Panc1 (cell line): ENCODE data around the gene SCYL1.

Experiments used
- CTCF ChIP-seq: fragments of 450-650 bp; IDR thresholded peaks from 2 replicates; pipeline ENCODE4 v1.5.1; 2017; ENCODE audit warnings: mild to moderate bottlenecking
- SIN3A ChIP-seq: IDR thresholded peaks from 2 replicates; pipeline ENCODE4 v1.6.1; 2012; ENCODE audit warnings: low read depth, mild to moderate bottlenecking, low read length, moderate library complexity, borderline replicate concordance; ENCODE audit not compliant: insufficient read depth
- TF ChIP-seq, protein P1 (sequence below), 2 experiments: IDR thresholded peaks; 2 replicates each; pipeline ENCODE4 v1.6.1; 2011 to 2012; ENCODE audit warnings: low read depth in 2 of 2, control low read depth in 1 of 2, low read length in 1 of 2, mild to moderate bottlenecking in 1 of 2, moderate library complexity in 1 of 2; ENCODE audit not compliant: insufficient read depth in 1 of 2

DNA sequence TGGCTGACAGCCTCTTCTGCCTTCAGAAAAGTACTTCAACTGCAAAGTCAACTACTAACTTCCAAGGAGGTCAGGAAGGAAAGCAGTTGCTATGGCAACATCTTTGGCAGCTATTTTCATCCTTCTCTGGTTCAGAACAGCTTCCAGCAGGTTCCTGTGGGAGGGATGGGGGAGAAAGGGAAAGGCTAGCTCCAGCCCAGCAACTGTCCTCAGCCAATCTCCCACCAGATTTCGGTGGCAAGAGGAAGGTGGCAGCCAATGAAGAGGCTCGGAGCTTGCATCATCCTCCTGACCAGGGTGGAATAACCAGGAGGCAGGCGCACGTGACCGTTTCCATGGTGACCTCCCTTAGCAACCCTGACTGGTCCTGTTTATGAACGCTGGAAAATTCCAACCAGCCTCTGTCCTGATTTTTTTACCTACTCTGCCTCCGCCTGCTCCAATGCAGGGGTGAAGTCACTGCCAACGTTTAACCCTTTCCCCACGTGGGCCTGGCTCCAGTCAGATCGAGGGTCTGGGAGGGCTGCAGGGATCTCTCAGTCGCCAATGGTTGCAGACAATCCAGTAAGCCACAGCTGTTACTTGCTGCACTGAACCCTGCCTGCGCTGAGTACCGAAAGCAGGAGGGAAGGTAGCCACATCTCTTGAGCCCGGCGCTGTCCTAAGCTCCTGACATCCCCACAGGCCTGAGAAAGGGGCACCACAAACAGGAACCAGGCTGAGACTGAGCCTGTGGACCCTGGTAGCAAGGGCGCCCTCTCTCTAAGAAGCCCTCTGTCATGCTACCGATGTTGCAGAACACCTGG is 37.2 kb upstream of the SCYL1 start:
- TF ChIP-seq CTCF = no peak
- TF ChIP-seq SIN3A = no peak
- TF ChIP-seq, protein P1, sequence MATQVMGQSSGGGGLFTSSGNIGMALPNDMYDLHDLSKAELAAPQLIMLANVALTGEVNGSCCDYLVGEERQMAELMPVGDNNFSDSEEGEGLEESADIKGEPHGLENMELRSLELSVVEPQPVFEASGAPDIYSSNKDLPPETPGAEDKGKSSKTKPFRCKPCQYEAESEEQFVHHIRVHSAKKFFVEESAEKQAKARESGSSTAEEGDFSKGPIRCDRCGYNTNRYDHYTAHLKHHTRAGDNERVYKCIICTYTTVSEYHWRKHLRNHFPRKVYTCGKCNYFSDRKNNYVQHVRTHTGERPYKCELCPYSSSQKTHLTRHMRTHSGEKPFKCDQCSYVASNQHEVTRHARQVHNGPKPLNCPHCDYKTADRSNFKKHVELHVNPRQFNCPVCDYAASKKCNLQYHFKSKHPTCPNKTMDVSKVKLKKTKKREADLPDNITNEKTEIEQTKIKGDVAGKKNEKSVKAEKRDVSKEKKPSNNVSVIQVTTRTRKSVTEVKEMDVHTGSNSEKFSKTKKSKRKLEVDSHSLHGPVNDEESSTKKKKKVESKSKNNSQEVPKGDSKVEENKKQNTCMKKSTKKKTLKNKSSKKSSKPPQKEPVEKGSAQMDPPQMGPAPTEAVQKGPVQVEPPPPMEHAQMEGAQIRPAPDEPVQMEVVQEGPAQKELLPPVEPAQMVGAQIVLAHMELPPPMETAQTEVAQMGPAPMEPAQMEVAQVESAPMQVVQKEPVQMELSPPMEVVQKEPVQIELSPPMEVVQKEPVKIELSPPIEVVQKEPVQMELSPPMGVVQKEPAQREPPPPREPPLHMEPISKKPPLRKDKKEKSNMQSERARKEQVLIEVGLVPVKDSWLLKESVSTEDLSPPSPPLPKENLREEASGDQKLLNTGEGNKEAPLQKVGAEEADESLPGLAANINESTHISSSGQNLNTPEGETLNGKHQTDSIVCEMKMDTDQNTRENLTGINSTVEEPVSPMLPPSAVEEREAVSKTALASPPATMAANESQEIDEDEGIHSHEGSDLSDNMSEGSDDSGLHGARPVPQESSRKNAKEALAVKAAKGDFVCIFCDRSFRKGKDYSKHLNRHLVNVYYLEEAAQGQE (IDR thresholded peaks at IDR 0.05; ENCODE audit: insufficient read depth in 1 of 2, low read depth in 2 of 2, low read length in 1 of 2) = no peak
